ENCODE data around the gene C12orf54.
"Not testable (repeated sequence)": the region's sequence is repeated elsewhere in the genome, so short reads cannot be mapped to it uniquely, and the experiment has no call there.

The C12orf54 gene

DNA sequence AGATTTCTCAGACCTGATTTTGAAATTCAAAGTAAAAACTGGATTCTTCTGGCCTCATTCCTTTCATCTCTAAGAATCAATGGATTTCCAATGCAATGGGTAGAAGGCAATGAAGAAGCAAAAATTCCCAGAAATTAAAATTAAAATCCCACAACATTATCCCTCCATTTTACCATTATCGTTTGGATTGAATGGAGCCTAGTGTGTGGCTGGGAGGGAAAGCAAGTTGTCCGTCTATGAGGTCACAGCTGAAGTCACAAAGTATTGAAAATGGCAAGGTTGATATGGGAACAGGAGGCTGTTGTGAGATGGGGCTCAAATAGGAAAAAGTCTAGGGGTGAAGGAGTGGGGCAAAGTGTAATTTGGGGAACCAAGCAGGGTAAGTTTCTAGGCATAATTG, at the start of gene C12orf54:
C12orf54 (plus strand) TSS at position 301 of the 400 bp plus-strand sequence. CDS start 799 bp downstream, outside the sequence.
- no peak for DNase-seq

DNA sequence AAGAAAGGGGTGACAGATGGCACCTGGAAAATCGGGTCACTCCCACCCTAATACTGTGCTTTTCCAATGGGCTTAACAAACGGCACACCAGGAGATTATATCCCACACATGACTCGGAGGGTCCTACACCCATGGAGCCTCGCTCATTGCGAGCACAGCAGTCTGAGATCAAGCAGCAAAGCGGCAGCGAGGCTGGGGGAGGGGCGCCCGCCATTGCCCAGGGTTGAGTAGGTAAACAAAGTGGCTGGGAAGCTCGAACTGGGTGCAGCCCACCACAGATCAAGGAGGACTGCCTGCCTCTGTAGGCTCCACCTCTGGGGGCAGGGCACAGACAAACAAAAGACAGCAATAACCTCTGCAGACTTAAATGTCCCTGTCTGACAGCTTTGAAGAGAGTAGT, 48.3 kb upstream of the C12orf54 start:
- DNase-seq, result not testable (repeated sequence)

DNA sequence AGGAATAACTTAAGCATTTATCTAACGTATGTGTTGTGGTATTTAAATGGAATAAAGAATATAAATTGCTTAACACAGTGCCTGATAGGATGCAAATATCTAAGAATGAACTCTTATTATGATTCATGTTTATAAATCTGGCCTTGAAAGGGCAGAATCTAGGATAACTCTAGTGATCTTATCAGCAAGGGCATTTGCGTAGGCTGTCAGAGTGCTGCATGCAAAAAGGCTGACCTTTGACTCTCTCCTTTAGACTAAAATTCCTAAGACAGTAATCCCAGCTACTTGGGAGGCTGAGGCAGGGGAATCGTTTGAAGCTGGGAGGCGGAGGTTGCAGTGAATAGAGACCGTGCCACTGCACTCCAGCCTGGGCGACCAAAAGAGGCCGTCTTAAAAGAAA, 41.2 kb upstream of the C12orf54 start:
- DNase-seq, result no peak

DNA sequence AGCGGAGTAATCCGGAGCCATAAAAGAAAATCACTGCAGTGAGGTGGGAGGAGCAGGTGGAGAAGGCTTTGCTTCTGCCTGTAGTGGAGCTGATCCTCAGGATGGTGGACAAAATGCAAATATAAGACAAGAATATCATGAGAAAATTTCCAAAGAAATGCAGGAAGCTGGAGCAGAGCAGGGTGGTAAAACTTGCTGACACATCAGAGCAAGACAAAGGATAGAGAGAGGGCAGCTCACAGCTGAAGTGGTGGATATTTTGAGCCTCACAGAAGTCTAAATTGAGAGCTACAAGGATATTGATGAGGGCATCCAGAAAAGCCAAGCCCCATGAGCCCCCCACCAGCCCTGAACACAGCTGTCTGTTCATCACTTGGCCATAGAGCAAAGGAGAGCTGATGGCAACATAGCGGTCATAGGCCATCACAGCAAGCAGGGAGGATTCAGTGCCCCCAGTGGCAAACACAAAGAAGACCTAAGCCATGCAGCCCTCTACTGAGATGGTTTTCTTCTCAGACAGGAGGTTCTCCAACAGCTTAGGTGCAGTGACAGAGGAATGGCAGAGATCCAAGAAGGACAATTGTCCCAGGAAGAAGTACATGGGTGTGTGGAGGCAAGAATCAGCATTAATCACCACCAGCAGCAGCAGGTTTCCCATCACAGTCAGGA, 40.0 kb upstream of the C12orf54 start:
- no peak for DNase-seq

DNA sequence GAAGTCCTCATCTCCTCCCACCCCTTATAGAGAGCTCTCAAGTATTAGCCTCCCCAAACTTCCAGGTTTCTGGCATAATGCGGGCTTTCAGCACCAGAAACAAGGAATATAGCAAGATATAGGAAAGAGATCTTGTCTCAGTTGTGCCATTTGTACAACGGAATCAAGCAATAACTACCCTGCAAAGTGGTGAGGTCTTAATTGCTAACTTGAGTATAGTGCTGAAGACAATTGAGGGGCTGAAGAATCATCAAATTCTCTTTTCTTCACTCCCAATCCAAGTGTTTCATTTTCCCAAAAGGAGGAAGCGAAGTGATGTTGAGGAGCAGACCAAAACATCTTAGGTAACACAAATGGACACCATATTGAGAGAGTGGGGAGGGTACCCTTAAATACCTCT, 36.8 kb upstream of the C12orf54 start:
- no peak for DNase-seq

DNA sequence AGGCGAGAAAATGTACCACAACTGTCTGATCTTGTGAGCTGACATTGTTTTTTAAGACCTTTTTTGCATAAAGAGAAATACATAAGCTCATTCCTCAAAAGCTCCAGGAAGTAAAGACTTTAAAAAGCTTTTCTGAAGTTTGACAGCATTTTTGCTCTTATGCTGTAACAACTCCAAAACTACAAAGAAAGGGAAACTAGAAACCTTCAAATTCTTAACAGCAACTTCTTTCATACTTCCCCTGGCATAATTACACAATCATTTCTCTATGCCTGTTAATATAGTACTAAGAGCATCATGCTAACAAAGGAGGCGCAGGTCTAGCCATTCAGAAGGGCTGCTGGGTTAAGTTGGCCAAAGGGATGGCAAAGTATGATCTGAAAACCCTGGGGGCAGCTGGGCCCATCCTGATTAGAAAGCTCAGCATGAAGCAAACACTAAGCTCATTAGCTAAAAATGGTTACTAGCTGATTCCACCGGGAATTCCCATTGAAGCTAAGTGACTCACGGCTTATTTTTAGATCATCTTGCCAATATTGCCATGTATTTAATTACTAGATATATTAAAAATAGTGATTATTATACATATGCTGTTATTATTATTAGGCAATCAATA, 36.0 kb upstream of the C12orf54 start:
- no peak for DNase-seq

DNA sequence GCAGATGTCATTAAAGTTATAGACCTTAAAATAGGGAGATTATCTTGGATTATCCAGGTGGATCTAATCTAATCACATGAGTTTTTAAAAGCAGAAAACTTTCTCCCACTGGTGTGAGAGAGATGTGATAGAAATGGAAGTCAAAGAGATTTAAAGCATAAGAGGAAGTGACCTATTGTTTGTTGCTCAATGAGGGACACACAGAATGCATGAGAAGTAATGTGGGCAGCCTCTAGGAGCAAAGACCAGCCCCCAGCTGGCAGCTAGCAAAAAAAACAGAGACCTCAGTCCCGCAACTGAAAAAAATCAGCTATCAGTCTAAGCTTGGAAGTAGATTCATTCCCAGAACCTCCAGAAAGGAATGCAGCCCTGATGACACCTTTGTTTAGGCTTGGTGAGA, 34.5 kb upstream of the C12orf54 start:
- DNase-seq, result no peak

DNA sequence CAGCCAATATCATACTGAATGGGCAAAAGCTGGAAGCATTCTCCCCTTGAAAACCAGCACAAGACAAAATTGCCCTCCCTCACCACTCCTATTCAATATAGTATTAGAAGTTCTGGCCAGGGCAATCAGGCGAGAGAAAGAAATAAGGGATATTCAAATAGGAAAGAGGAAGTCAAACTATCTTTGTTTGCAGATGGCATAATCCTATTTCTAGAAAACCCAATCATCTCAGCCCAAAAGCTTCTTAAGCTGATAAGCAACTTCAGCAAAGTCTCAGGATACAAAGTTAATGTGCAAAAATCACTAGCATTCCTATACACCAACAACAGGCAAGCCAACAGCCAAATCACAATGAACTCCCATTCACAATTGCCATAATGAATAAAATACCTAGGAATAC, 30.9 kb upstream of the C12orf54 start:
- no peak for DNase-seq

DNA sequence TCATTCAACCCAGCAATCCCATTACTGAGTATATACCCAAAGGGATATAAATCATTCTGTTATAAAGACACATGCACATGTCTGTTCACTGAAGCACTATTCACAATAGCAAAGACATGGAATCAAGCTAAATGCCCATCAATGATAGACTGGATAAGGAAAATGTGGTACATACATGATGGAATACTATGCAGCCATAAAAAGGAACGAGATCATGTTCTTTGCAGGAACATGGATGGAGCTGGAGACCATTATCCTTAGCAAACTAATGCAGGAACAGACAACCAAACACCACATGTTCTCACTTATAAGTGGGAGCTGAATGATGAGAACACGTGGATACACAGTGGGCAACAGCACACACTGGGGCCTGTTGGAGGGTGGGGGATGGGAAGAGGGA, 29.3 kb upstream of the C12orf54 start:
- DNase-seq, result not testable (repeated sequence)

DNA sequence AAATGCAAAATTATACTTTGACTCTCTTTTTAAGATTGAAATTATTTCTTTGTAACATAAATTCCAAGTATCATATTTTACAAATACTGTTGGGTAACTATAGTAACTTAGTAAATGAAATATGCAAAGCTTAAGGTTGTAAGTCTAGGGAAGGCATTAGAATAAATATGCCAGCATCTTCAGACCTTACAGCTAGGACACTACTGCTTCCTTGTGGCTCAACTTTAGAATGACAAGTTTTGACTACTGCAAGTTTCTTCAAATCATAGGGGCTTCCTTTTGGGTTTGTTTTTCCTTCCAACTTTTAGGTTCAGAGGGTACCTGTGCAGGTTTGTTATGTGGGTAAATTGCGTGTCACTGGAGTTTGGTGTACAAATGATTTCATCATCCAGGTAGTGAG, 27.6 kb upstream of the C12orf54 start:
- DNase-seq, result no peak

DNA sequence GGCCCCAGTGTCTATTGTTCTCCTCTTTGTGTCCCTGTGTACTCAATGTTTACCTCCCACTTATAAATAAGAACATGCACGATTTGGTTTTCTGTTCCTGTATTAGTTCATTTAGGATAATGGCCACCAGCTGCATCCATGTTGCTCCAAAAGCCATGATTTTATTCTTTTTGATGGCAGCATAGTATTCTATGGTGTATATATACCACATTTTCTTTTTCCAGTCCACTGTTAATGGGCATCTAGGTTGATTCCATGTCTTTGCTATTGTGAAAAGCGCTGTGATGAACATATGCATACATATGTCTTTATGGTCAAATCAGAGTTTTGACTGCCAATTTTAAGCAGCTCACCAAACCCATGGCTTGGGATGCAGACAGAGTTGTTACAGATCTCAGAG, 27.2 kb upstream of the C12orf54 start:
- DNase-seq, result no peak

DNA sequence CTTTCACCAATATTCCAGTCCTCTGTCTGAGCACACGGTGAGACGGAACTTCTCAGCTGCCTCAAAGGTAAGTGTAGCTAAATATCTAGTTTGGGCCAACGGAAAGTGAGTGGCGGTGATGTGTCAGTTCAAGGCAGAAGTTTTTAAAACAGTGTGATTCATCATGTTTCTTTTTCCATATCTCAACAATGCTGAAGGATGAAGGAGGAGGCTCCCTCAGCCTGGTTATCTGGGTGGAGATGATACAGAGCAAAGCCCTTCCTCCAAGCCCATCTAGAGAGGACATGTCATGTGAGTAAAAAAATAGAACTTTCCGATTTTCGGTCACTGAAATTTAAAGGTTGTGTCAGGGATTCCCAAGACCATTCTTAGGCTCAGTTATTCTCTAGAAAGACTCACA, 23.0 kb upstream of the C12orf54 start:
- DNase-seq, result no peak

DNA sequence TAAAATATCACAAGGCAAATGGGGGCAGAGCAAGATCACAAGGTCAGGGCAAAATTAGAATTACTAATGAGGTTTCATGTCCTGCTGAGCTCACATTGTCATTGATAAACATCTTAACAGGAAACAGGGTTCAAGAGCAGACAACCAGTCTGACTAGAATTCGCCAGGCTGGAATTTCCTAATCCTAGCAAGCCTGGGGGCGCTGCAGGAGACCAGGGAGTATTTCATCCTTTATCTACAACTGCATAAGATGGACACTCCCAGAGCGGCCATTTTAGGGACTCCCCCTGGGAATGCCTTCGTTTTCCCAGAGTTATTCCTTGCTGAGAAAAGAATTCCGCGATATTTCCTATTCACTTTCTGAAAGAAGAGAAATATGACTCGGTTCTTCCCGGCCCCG, 13.3 kb upstream of the C12orf54 start:
- not testable (repeated sequence) for DNase-seq

DNA sequence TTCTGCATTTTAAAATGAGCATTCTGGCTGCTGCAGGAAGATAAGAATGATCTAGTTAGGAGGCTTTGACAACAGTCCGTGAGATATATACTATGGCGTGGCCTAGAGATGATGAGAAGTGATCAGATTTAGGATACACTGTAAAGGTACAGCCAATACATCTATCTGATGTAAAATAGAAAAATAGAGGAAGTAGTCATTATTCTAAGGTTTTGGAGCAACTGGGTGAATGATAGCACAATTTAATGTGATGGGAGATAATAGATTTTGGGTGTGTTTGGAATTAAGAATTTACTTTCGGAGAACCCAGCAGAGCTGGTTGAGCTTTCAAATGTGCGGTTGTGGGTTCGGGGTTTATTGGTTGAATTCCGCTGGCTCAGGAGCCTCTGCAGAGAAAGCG, 10.0 kb upstream of the C12orf54 start, which contains the start of gene ANP32D:
ANP32D (plus strand) TSS at position 301 of the 400 bp plus-strand sequence. CDS start 106 bp downstream, outside the sequence.
- DNase-seq, result no peak

DNA sequence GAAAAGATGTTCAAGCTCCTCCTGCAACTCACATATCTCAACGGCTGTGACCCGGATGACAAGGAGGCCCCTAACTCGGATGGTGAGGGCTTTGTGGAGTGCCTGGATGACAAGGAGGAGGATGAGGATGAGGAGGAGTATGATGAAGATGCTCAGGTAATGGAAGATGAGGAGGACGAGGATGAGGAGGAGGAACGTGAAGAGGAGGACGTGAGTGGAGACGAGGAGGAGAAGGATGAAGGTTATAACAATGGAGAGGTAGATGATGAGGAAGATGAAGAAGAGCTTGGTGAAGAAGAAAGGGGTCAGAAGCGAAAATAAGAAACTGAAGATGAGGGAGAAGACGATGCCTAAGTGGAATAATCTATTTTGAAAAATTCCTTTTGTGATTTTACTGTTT, 9.2 kb upstream of the C12orf54 start:
- DNase-seq, result no peak

DNA sequence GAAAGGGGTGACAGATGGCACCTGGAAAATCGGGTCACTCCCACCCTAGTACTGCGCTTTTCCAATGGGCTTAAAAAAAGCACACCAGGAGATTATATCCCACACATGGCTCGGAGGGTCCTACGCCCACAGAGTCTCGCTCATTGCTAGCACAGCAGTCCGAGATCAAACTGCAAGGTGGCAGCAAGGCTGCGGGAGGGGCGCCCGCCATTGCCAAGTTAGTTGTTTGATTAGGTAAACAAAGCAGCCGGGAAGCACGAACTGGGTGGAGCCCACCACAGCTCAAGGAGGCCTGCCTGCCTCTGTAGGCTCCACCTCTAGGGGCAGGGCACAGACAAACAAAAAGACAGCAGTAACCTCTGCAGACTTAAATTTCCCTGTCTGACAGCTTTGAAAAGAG, 7.8 kb upstream of the C12orf54 start:
- DNase-seq, result not testable (repeated sequence)

DNA sequence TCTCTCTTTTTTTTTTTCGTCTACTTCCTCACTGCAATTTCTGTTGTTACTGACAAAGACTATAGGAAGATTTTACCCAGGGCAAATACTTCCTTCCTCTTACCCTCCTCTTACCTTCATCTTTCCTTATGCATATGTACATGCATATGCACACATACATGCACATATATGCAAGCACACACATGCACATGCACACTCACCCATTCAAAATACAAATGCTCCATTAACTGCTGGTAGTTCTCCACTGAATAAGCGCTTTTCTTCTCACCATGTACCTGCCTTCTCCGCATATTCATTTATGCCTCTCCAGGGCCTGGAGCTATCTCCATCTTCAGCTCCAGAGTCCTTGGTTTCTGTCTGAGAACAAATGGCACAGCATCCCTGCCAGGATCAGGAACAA, 632 bp downstream of the C12orf54 start:
- no peak for DNase-seq

DNA sequence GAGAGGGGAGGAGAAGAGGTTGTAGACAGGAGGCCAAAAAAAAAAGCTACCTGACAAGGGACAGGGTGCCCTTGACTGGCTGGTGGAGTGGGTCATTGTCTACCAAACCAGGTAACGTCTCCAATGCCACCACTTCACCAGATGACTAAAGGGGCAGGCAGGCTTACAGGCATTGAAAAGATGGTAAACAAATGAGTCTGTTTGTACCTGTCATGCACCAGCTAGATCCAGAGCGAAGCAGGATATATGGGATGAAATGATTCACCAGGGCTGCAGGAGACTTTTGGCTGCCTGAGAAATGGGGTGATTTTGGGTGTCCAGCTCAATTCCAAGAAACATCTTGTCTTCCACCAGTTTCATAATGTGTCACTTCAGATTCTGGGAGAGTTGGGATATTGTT, 4.0 kb downstream of the C12orf54 start:
- no peak for DNase-seq

DNA sequence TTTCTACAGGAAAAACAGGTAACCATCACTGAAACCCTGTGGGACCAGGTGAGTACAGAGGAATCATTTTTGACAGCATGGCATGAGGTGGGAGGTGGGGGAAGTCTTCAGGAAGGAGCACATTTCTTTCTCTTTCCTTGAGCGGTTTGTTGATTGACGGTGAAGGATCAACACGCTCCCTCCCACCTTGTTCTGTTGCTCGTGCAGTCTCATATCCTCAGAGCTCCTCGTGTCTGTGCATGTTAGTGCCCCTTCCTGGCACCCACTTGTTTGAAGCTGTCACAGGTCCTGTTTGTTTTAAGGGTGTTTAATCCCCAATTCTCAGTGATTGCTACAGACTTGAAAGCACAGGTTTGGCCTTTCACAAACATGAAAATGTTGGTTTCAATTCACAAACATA, 4.4 kb downstream of the C12orf54 start:
- no peak for DNase-seq

DNA sequence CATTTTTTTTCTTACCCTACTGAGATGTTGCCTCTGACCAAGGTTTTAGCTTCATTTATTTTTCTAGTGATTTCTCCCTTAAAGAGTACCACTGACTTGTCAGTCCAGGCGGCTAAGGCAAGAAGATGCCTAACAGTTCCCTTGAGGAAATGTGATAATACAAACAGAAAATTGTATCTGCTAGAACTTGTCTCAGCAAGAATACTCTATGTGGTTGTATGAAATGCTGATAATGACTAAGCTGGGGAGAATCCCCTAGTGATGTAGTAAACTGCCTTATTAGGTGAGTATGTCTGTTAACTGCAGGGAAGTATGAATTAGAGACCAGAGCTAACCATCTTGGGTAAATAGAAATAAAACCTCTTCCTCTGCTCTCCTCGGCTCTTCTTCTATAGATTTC, 6.7 kb downstream of the C12orf54 start:
- no peak for DNase-seq

DNA sequence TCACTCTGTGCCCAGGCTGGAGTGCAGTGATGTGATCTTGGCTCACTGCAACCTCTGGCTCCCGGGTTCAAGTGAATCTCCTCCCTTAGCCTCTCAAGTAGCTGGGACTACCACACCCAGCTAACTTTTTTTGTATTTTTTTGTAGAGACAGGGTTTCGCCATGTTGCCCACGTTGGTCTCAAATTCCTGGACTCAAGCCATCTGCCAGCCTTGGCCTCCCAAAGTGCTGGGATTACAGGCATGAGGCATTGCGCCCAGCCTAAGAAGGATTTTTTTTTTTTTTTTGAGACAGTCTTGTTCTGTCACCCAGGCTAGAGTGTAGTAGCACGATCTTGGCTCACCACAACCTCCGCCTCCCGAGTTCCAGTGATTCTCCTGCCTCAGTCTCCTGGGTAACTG, 7.2 kb downstream of the C12orf54 start:
- not testable (repeated sequence) for DNase-seq

DNA sequence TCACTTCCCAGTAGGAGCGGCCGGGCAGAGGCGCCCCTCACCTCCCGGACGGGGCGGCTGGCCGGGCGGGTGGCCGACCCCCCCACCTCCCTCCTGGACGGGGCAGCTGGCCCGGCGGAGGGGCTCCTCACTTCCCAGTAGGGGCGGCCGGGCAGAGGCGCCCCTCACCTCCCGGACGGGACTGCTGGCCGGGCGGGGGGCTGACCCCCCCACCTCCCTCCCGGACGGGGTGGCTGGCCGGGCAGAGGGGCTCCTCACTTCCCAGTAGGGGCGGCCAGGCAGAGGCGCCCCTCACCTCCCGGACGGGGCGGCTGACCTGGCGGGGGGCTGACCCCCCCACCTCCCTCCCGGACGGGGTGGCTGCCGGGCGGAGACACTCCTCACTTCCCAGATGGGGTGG, 18.0 kb downstream of the C12orf54 start:
- not testable (repeated sequence) for DNase-seq

DNA sequence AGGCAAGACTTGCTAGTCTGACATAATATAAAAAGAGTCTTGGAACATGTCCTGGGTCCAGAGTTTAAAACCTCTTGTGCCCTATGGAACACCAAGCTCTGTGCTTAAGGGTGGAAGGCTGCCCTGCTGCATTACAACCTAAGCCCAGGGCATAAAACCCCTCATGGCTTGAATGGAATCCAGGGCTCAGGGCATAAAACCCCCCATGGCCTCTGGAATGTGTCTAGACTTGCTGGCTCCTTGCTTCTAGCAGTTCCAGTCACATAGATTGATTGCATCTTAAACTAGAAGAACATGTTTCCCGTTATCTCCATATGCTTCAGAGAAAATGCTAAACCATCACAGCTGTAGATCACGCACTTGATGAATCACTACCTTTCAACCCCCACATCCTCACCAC, 24.5 kb downstream of the C12orf54 start:
- not testable (repeated sequence) for DNase-seq

DNA sequence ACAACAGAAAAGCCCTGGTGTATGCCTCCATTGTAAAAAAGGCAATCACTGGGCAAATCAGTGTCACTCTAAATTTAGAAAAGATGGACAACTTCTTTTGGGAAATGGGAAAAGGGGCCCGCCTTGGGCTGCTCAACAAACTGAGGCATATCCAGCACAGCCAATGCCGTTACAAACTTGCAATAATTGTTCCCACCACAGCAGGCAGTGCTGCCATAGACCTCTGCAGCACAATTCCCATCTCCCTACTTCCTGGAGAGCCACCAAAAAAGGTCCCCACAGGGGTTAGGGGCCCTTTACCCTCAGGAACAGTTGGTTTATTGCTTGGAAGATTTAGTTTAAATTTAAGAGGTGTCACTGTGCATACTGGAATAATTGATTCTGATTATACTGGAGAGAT, 26.7 kb downstream of the C12orf54 start:
- no peak for DNase-seq

DNA sequence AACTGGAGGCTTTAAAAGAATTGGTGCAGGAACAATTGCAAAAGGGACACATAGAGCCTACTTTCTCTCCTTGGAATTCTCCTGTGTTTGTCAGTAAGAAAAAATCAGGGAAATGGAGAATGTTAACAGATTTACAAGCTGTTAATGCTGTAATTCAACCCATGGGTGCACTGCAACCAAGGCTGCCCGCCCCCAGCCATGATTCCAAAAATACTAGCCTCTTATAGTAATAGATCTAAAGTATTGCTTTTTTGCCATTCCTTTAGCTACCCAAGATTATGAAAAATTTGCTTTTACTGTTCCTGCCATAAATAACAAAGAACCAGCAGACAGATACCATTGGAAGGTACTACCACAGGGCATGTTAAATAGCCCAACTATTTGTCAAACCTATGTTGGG, 27.8 kb downstream of the C12orf54 start:
- DNase-seq, result no peak

Data from DMS79 (cell line).